Activated B cell treated with CpG ODN at 0.5 μM for 24 hours (primary cell): ENCODE measurements around the gene GGACT. TPM values are rescaled to one million over a fixed set of nuclear protein-coding genes. Genes with fewer than 3 reads are reported as not detected.
A peak's percentile ranks its signal among the peaks of the same experiment; 100 is the strongest.

Experiments
- ATAC-seq: fragments of 200-7000 bp; cut with Tn5 transposase; one replicate; pipeline ENCODE4 v1.10.0; 2021; ENCODE audit warnings: low read depth, mild to moderate bottlenecking, moderate library complexity
- CTCF ChIA-PET: fragments of 350-600 bp; sonication (Branson Sonifier 250); formaldehyde crosslinking; loops from one replicate; lab custom pipeline; 2021; ENCODE audit warnings: antibody characterized with exemption; lab: Charles Lee
- POLR2A ChIA-PET: fragments of 350-600 bp; sonication (Branson Sonifier 250); formaldehyde crosslinking; loops from one replicate; lab custom pipeline; 2021; ENCODE audit warnings: antibody characterized with exemption; lab: Charles Lee
- DNase-seq: peaks from one replicate; pipeline ENCODE4 v3.0.0; 2022
- H3K27ac Mint-ChIP-seq: one replicate; pipeline ENCODE4 v1.8.0; 2020; ENCODE audit warnings: mixed read lengths
- H3K27me3 Mint-ChIP-seq: one replicate; pipeline ENCODE4 v1.8.0; 2021; ENCODE audit warnings: mixed read lengths
- H3K36me3 Mint-ChIP-seq: one replicate; pipeline ENCODE4 v1.8.0; 2021; ENCODE audit warnings: low read depth, mixed read lengths
- H3K4me1 Mint-ChIP-seq: one replicate; pipeline ENCODE4 v1.8.0; 2021; ENCODE audit warnings: mixed read lengths
- H3K4me3 Mint-ChIP-seq: one replicate; pipeline ENCODE4 v1.8.0; 2020; ENCODE audit warnings: mild to moderate bottlenecking, mixed read lengths
- H3K9me3 Mint-ChIP-seq: one replicate; pipeline ENCODE4 v1.8.0; 2020; ENCODE audit warnings: mixed read lengths
- intact Hi-C: fragments of 100-400 bp; cut with micrococcal nuclease; formaldehyde crosslinking; loops from one replicate; pipeline ENCODE4 v1.15.1; 2024
- total RNA-seq: library from RNA; stranded (reverse); gene quantifications from 2 replicates; pipeline ENCODE4 v1.2.3, GENCODE V29; 2022
- TF ChIP-seq, protein P1 (sequence below): fragments of 200-600 bp; IDR thresholded peaks from one replicate; pipeline ENCODE4 v1.8.0; 2022; ENCODE audit warnings: antibody characterized with exemption, mild to moderate bottlenecking

The GGACT gene
- total RNA-seq, 1 donor from 2014 or later: 6.5 TPM

GRCh38 chr13:100514788-100515409, 73.7 kb downstream of the GGACT start:
- H3K9me3 Mint-ChIP-seq: no peaks in the 10 kb centered on the region
- CTCF ChIA-PET: interaction anchor here (0.7 to 3.8 kb wide), 22 partner anchors 9 to 1338 kb away, joined by 3 to 69 read pairs (median 4); partner anchors contain the start of gene CLYBL
- intact Hi-C loops: loop anchor here (1.0 to 10.0 kb wide), 10 partner anchors 280 to 1338 kb away; partner anchors contain the start of gene PCCA
- no peak overlapping the region for H3K27ac Mint-ChIP-seq
- H3K36me3 Mint-ChIP-seq: no peaks in the 10 kb centered on the region
- H3K4me1 Mint-ChIP-seq: peaks cover 2% of the 10 kb centered on the region
- ATAC-seq (peak; percentile 82), DNase-seq (peak; percentile 49)
- H3K27me3 Mint-ChIP-seq: no peaks in the 10 kb centered on the region
- POLR2A ChIA-PET: interaction anchor here (0.6 kb wide), 1 partner anchor 43 kb away, joined by 4 read pairs; no protein-coding TSS in a partner anchor
- H3K4me3 Mint-ChIP-seq: no peak overlapping the region
- TF ChIP-seq, protein P1, sequence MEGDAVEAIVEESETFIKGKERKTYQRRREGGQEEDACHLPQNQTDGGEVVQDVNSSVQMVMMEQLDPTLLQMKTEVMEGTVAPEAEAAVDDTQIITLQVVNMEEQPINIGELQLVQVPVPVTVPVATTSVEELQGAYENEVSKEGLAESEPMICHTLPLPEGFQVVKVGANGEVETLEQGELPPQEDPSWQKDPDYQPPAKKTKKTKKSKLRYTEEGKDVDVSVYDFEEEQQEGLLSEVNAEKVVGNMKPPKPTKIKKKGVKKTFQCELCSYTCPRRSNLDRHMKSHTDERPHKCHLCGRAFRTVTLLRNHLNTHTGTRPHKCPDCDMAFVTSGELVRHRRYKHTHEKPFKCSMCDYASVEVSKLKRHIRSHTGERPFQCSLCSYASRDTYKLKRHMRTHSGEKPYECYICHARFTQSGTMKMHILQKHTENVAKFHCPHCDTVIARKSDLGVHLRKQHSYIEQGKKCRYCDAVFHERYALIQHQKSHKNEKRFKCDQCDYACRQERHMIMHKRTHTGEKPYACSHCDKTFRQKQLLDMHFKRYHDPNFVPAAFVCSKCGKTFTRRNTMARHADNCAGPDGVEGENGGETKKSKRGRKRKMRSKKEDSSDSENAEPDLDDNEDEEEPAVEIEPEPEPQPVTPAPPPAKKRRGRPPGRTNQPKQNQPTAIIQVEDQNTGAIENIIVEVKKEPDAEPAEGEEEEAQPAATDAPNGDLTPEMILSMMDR: peak; percentile 78

DNA sequence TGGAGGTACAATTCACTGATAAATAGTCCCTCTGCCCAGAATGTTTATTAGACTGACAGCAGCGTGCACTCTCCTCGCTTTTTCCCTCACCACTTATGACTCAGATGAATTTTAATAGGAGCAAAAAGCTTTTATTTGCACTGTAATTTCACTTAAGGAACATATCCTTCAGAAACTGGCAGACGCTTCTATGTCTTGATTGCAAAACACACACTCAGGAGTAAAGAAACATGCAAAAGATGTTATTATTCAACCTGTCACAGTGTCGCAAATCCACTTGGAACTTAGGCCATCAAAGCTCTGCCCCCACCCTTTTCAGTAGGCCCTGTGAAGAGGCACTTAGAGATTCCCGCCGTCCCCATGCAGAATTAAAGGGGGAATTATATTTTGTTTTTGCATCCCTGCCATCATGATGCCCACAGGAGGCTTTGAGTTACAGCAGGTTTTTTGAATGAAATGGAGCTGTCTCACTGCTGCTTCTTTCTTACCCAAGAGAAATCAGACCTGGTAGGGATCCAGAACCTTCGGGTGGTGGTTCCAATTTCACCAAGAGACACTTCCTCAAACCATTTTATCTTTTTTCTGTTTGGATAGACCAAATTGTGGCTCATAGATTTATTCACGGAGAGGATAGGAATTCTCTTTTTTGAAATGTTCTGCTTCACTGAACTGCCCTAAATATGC, 74.5 kb downstream of the GGACT start:
- Mint-ChIP-seq H3K36me3 (no peaks in the 10 kb centered on the region), H3K27me3 (no peaks in the 10 kb centered on the region), H3K4me3 (no peak overlapping the region), H3K9me3 (no peaks in the 10 kb centered on the region), H3K27ac (no peak overlapping the region), H3K4me1 (peaks cover 2% of the 10 kb centered on the region)
- TF ChIP-seq, protein P1: no peak
- DNase-seq: no peak
- CTCF ChIA-PET: interaction anchor here (1.0 to 3.8 kb wide), 12 partner anchors 9 to 1074 kb away, joined by 3 to 69 read pairs (median 5); no protein-coding TSS in a partner anchor
- intact Hi-C loops: loop anchor here (1.0 to 10.0 kb wide), 9 partner anchors 279 to 1337 kb away; partner anchors contain the start of gene PCCA
- no peak for ATAC-seq
- POLR2A ChIA-PET: interaction anchor here (0.6 kb wide), 1 partner anchor 44 kb away, joined by 4 read pairs; no protein-coding TSS in a partner anchor

DNA sequence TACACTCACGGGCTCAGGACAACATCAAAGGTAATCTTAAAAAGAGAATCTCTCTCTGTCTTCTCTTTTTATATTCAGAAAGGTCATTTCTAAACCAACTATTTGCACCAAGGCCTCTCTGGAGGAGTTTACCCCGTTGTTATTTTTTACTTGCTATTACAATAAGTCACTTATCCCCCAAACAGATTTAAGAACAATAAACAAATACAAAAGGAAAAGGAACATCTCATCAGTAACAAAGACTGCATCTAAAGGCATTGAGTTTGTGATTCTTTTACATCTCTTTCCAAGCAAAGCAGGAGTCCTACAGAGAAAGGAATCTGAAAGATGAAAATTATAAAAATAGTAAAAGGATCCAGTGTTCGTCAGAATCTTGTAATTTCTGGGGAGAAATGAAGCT, 75.4 kb downstream of the GGACT start:
- TF ChIP-seq, protein P1: no peak
- no peaks in the 10 kb centered on the region for H3K27me3 Mint-ChIP-seq
- no peaks in the 10 kb centered on the region for H3K36me3 Mint-ChIP-seq
- no peak overlapping the region for H3K27ac Mint-ChIP-seq
- CTCF ChIA-PET: interaction anchor here (2.0 to 3.8 kb wide), 2 partner anchors 856 to 985 kb away, joined by 4 to 69 read pairs; no protein-coding TSS in a partner anchor
- no peak for ATAC-seq
- no peak overlapping the region for H3K4me3 Mint-ChIP-seq
- H3K4me1 Mint-ChIP-seq: peaks cover 2% of the 10 kb centered on the region
- intact Hi-C loops: loop anchor here (10.0 kb wide), 1 partner anchor 428 kb away; the partner anchor contains the start of gene PCCA
- H3K9me3 Mint-ChIP-seq: no peaks in the 10 kb centered on the region
- no peak for DNase-seq
- POLR2A ChIA-PET: no interaction called here

DNA sequence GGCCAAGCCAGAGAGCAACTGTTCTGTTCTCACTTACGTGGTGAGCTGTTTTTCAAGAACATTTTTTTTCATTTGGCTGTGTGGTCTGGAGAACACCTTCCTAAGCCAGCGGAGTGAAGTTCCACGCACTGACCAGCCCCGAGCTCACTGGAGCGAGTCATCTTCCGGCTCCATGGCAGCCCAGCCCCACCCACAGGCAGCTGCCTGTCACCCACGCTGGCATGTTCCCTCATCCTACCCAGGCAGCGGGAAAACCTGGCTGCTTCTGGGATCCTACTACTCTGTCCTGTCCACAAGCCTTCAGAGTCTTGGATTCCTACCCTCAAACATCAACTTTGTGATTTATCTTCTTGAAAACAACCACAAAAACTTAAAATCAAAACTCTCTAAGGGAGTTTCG, 76.2 kb downstream of the GGACT start:
- ATAC-seq (no peak), DNase-seq (no peak)
- H3K36me3 Mint-ChIP-seq: no peaks in the 10 kb centered on the region
- ChIA-PET POLR2A (no interaction called here), CTCF (interaction anchor here (3.8 kb wide), 1 partner anchor 856 kb away, joined by 69 read pairs; no protein-coding TSS in a partner anchor)
- intact Hi-C loops: loop anchor here (10.0 kb wide), 1 partner anchor 428 kb away; the partner anchor contains the start of gene PCCA
- H3K4me1 Mint-ChIP-seq: peaks cover 2% of the 10 kb centered on the region
- no peaks in the 10 kb centered on the region for H3K27me3 Mint-ChIP-seq
- no peak overlapping the region for H3K4me3 Mint-ChIP-seq
- no peak overlapping the region for H3K27ac Mint-ChIP-seq
- H3K9me3 Mint-ChIP-seq: no peaks in the 10 kb centered on the region
- TF ChIP-seq, protein P1: no peak

DNA sequence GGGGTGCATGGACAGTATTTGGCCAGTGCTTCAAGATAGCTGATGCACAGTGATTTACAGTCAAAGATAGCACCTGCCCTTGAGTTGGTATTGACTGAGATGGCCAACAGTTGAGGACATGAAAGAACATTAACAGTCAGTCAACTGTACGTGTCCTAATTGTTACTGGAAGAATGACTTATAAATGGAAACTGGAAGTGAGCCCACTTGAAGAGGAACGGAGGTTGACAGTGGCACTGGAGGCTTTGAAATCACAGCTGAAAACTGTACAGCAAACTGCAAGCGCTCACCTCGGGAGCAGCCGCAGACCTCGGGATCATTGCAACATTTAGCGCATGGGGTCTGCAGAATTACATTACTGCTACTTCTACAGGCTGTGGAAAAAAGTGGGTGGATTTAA, 77.1 kb downstream of the GGACT start:
- ATAC-seq (no peak), DNase-seq (no peak)
- H3K27me3 Mint-ChIP-seq: no peaks in the 10 kb centered on the region
- H3K4me1 Mint-ChIP-seq: peaks cover 7% of the 10 kb centered on the region
- H3K36me3 Mint-ChIP-seq: no peaks in the 10 kb centered on the region
- TF ChIP-seq, protein P1: no peak
- H3K27ac Mint-ChIP-seq: no peak overlapping the region
- no peak overlapping the region for H3K4me3 Mint-ChIP-seq
- POLR2A ChIA-PET: no interaction called here
- intact Hi-C loops: loop anchor here (10.0 kb wide), 1 partner anchor 427 kb away; the partner anchor contains the start of gene PCCA
- CTCF ChIA-PET: no interaction called here
- no peaks in the 10 kb centered on the region for H3K9me3 Mint-ChIP-seq
